Measurements from ENCODE around the gene IFT80.

GRCh38 chr3:160286231-160286630, 112.8 kb downstream of the IFT80 start:
- TF ChIP-seq, protein P1, sequence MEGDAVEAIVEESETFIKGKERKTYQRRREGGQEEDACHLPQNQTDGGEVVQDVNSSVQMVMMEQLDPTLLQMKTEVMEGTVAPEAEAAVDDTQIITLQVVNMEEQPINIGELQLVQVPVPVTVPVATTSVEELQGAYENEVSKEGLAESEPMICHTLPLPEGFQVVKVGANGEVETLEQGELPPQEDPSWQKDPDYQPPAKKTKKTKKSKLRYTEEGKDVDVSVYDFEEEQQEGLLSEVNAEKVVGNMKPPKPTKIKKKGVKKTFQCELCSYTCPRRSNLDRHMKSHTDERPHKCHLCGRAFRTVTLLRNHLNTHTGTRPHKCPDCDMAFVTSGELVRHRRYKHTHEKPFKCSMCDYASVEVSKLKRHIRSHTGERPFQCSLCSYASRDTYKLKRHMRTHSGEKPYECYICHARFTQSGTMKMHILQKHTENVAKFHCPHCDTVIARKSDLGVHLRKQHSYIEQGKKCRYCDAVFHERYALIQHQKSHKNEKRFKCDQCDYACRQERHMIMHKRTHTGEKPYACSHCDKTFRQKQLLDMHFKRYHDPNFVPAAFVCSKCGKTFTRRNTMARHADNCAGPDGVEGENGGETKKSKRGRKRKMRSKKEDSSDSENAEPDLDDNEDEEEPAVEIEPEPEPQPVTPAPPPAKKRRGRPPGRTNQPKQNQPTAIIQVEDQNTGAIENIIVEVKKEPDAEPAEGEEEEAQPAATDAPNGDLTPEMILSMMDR (conservative IDR thresholded peaks at IDR 0.05; ENCODE audit: low read depth, low read length) = no peak
- TF ChIP-seq EZH2 (IDR thresholded peaks at IDR 0.05; ENCODE audit: low read length, unreplicated experiment) = no peak
- TF ChIP-seq EZH2phosphoT487 (IDR thresholded peaks at IDR 0.05; ENCODE audit: borderline replicate concordance, low read length) = no peak

All from PC-3 (cell line).